H1 (cell line): ENCODE data around the gene TNXB. TPM values are rescaled to one million over a fixed set of nuclear protein-coding genes. Genes with fewer than 3 reads are reported as not detected.

ENCODE experiments used
- CTCF ChIA-PET: fragments of 300-600 bp; sonication (Branson Sonifier 250); formaldehyde crosslinking; loops from one replicate; lab custom pipeline; 2021; ENCODE audit not compliant: partially characterized antibody; lab: Charles Lee
- POLR2A ChIA-PET: fragments of 300-600 bp; sonication (Branson Sonifier 250); formaldehyde crosslinking; loops from one replicate; lab custom pipeline; 2021; ENCODE audit warnings: inconsistent platforms; ENCODE audit not compliant: partially characterized antibody; lab: Charles Lee
- DNase-seq, 2 experiments: peaks; one replicate each; pipeline versions ENCODE4 v3.0.0 to v3.0.0-alpha.2; 2010 to 2022; ENCODE audit warnings: low spot score in 2 of 2, low read depth in 1 of 2, mixed read lengths in 1 of 2
- FAIRE-seq: peaks from 2 replicates; lab custom pipeline; 2011; peaks lifted over from hg19 to GRCh38; lab: Jason Lieb, UNC
- H2AFZ ChIP-seq: 2 replicates; pipeline ENCODE4 v1.8.1; 2012; ENCODE audit warnings: low read length, inconsistent platforms
- H2AK5ac ChIP-seq: 2 replicates; pipeline ENCODE4 v1.6.1; 2013; ENCODE audit warnings: low read depth, low read length
- H2BK120ac ChIP-seq: replicated peaks from 2 replicates; pipeline ENCODE3; 2013; ENCODE audit warnings: low read depth, low read length, inconsistent platforms
- H2BK12ac ChIP-seq: 2 replicates; pipeline ENCODE4 v1.6.1; 2013; ENCODE audit warnings: low read depth, low read length
- H2BK15ac ChIP-seq: 2 replicates; pipeline ENCODE4 v1.6.1; 2013; ENCODE audit warnings: low read length
- H2BK20ac ChIP-seq: 2 replicates; pipeline ENCODE4 v1.6.1; 2013; ENCODE audit warnings: low read length
- H2BK5ac ChIP-seq: 2 replicates; pipeline ENCODE4 v1.6.1; 2013; ENCODE audit warnings: low read depth, low read length
- H3K14ac ChIP-seq: 2 replicates; pipeline ENCODE4 v1.6.1; 2013; ENCODE audit warnings: inconsistent platforms; ENCODE audit not compliant: insufficient read length
- H3K18ac ChIP-seq: 2 replicates; pipeline ENCODE4 v1.6.1; 2013; ENCODE audit warnings: low read length; ENCODE audit errors: extremely low read depth
- H3K23ac ChIP-seq: 2 replicates; pipeline ENCODE4 v1.6.1; 2013; ENCODE audit warnings: inconsistent platforms; ENCODE audit not compliant: insufficient read length
- H3K23me2 ChIP-seq: 2 replicates; pipeline ENCODE4 v1.6.1; 2013; ENCODE audit warnings: low read depth, low read length
- H3K27ac ChIP-seq: 2 replicates; pipeline ENCODE4 v1.6.1; 2011; ENCODE audit warnings: low read depth, low read length, inconsistent platforms
- H3K27me3 ChIP-seq, 4 experiments: replicated peaks in 1 of 4; 1 replicate in 1 of 4; 2 replicates in 3 of 4; pipeline versions ENCODE4 v1.6.1 to v1.8.1; 2011 to 2013; ENCODE audit warnings: low read length in 3 of 4, mild to moderate bottlenecking in 3 of 4, inconsistent platforms in 2 of 4, mixed read lengths in 2 of 4, moderate library complexity in 1 of 4; ENCODE audit not compliant: control insufficient read depth in 3 of 4, insufficient read depth in 3 of 4; ENCODE audit errors: extremely low read depth in 1 of 4
- H3K36me3 ChIP-seq, 4 experiments: 2 replicates each; pipeline versions ENCODE4 v1.6.1 to v1.8.1; 2011 to 2013; ENCODE audit warnings: mild to moderate bottlenecking in 4 of 4, low read length in 3 of 4, moderate library complexity in 2 of 4, control low read depth in 1 of 4, inconsistent platforms in 1 of 4; ENCODE audit not compliant: insufficient read depth in 4 of 4, control insufficient read depth in 2 of 4
- H3K4ac ChIP-seq: replicated peaks from 2 replicates; pipeline ENCODE3; 2013; ENCODE audit warnings: low read length, low read depth, mixed read lengths, inconsistent platforms; ENCODE audit not compliant: insufficient read length
- H3K4me1 ChIP-seq, 4 experiments: replicated peaks in 1 of 4; 1 replicate in 1 of 4; 2 replicates in 3 of 4; pipeline versions ENCODE4 v1.6.1 to v1.8.1; 2011 to 2013; ENCODE audit warnings: low read length in 3 of 4, inconsistent platforms in 2 of 4, mixed read lengths in 1 of 4; ENCODE audit not compliant: insufficient read depth in 4 of 4, control insufficient read depth in 3 of 4
- H3K4me2 ChIP-seq, 2 experiments: 2 replicates each; pipeline versions ENCODE4 v1.6.1 to v1.8.1; 2011 to 2013; ENCODE audit warnings: low read depth in 2 of 2, low read length in 2 of 2, control low read depth in 1 of 2, inconsistent platforms in 1 of 2, mild to moderate bottlenecking in 1 of 2; ENCODE audit not compliant: insufficient read depth in 1 of 2
- H3K4me3 ChIP-seq, 4 experiments: fragments of 200-600, 300-600 bp in 1 of 4; sonication (generic), shearing (Covaris generic), sonication (Bioruptor Twin) in 1 of 4; 2 replicates each; pipeline versions ENCODE4 v1.5.1 to v1.8.1; 2011 to 2016; ENCODE audit warnings: low read length in 4 of 4, low read depth in 3 of 4, control low read depth in 2 of 4, inconsistent platforms in 2 of 4, mild to moderate bottlenecking in 2 of 4, mixed read lengths in 1 of 4, moderate library complexity in 1 of 4; ENCODE audit not compliant: insufficient read depth in 2 of 4; ENCODE audit errors: extremely low read depth in 1 of 4
- H3K56ac ChIP-seq: replicated peaks from 2 replicates; pipeline ENCODE3; 2013; ENCODE audit warnings: low read depth, mild to moderate bottlenecking, mixed read lengths, low read length, inconsistent platforms; ENCODE audit not compliant: insufficient read length
- H3K79me1 ChIP-seq: 2 replicates; pipeline ENCODE4 v1.6.1; 2013; ENCODE audit warnings: low read depth, low read length, control low read depth
- H3K79me2 ChIP-seq, 2 experiments: 2 replicates each; pipeline versions ENCODE4 v1.6.1 to v1.8.1; 2012 to 2013; ENCODE audit warnings: low read length in 2 of 2, mild to moderate bottlenecking in 2 of 2, inconsistent platforms in 1 of 2; ENCODE audit not compliant: insufficient read depth in 2 of 2, control insufficient read depth in 1 of 2
- H3K9ac ChIP-seq, 4 experiments: replicated peaks in 1 of 4; 1 replicate in 1 of 4; 2 replicates in 3 of 4; pipeline versions ENCODE4 v1.6.1 to v1.8.1; 2011 to 2013; ENCODE audit warnings: low read depth in 3 of 4, low read length in 3 of 4, control low read depth in 2 of 4, mild to moderate bottlenecking in 2 of 4, moderate library complexity in 2 of 4, inconsistent platforms in 1 of 4; ENCODE audit errors: extremely low read depth in 1 of 4
- H3K9me3 ChIP-seq, 2 experiments: 2 replicates each; pipeline versions ENCODE4 v1.6.1 to v1.8.1; 2012 to 2013; ENCODE audit warnings: mild to moderate bottlenecking in 2 of 2, moderate library complexity in 2 of 2, control low read depth in 1 of 2, inconsistent platforms in 1 of 2, low read depth in 1 of 2, low read length in 1 of 2, mixed read lengths in 1 of 2; ENCODE audit not compliant: insufficient read depth in 2 of 2
- H4K20me1 ChIP-seq, 2 experiments: replicated peaks in 1 of 2; 2 replicates each; pipeline versions ENCODE3 to v1.8.1; 2011 to 2013; ENCODE audit warnings: inconsistent platforms in 2 of 2, low read length in 2 of 2, mild to moderate bottlenecking in 1 of 2; ENCODE audit not compliant: insufficient read depth in 2 of 2, control insufficient read depth in 1 of 2
- H4K5ac ChIP-seq: 2 replicates; pipeline ENCODE4 v1.6.1; 2013; ENCODE audit warnings: low read length, low read depth, mixed read lengths, inconsistent platforms; ENCODE audit not compliant: insufficient read length
- H4K8ac ChIP-seq: 2 replicates; pipeline ENCODE4 v1.8.0; 2013; ENCODE audit warnings: mild to moderate bottlenecking, moderate library complexity, low read length, inconsistent platforms; ENCODE audit not compliant: insufficient read depth; ENCODE audit errors: extremely low read depth
- H4K91ac ChIP-seq: replicated peaks from 2 replicates; pipeline ENCODE3; 2013; ENCODE audit warnings: low read length, mixed read lengths, inconsistent platforms; ENCODE audit not compliant: insufficient read length
- ASH2L ChIP-seq: fragments of 200-600, 300-600 bp; sonication (generic); IDR thresholded peaks from one replicate; pipeline ENCODE4 v1.7.1; 2017; ENCODE audit warnings: low read length
- CHD2 ChIP-seq: IDR thresholded peaks from 2 replicates; pipeline ENCODE4 v1.6.1; 2012; ENCODE audit warnings: low read length, improper control_type of control experiment
- CREB1 ChIP-seq: IDR thresholded peaks from 2 replicates; pipeline ENCODE4 v1.6.1; 2012; ENCODE audit warnings: inconsistent platforms
- HDAC2 ChIP-seq, 2 experiments: fragments of 300-600 bp in 1 of 2; sonication (generic) in 1 of 2; IDR thresholded peaks; 2 replicates each; pipeline ENCODE4 v1.6.1; 2011 to 2012; ENCODE audit warnings: low read depth in 2 of 2, low read length in 2 of 2, mild to moderate bottlenecking in 2 of 2, moderate library complexity in 2 of 2, borderline replicate concordance in 1 of 2, inconsistent platforms in 1 of 2
- RXRA ChIP-seq: IDR thresholded peaks from 2 replicates; pipeline ENCODE4 v1.6.1; 2011; ENCODE audit warnings: low read depth, mild to moderate bottlenecking, low read length, moderate library complexity; ENCODE audit not compliant: insufficient read depth
- SIN3A ChIP-seq, 2 experiments: IDR thresholded peaks in 1 of 2; conservative IDR thresholded peaks in 1 of 2; 2 replicates each; pipeline ENCODE4 v1.6.1; 2011 to 2012; ENCODE audit warnings: low read length in 2 of 2, improper control_type of control experiment in 1 of 2, low read depth in 1 of 2, mild to moderate bottlenecking in 1 of 2
- SP1 ChIP-seq: IDR thresholded peaks from 2 replicates; pipeline ENCODE4 v1.6.1; 2011; ENCODE audit warnings: low read depth, low read length
- WGBS, 2 experiments: shearing (Covaris generic) in 1 of 2; methylation state at CpG; one replicate each; pipeline versions ENCODE4 v1.1.6 to v1.1.7; 2013 to 2015; ENCODE audit warnings: low lambda C conversion rate in 2 of 2, mixed read lengths in 2 of 2, inconsistent platforms in 1 of 2, low coverage in 1 of 2, missing lambda C conversion rate in 1 of 2; ENCODE audit not compliant: insufficient replicate concordance in 2 of 2, insufficient coverage in 1 of 2, insufficient read length in 1 of 2; ENCODE audit errors: extremely low coverage in 1 of 2, missing lambda C conversion rate in 1 of 2; 5-methylcytosine and 5-hydroxymethylcytosine counted together
- polyA plus RNA-seq, 7 experiments: library from polyadenylated mRNA; depleted of rRNA in 3 of 7; stranded (reverse) in 5 of 7; unstranded in 2 of 7; fragments of >200 nt in 5 of 7; fragments of 200-250 nt in 2 of 7; gene quantifications; 1 replicate in 5 of 7; 2 replicates in 1 of 7; 4 replicates in 1 of 7; pipeline versions ENCODE4 v1.2.1 to v1.2.3, GENCODE V29; 2011 to 2013; ENCODE audit warnings: missing spikeins in 2 of 7, mixed read lengths in 2 of 7
- total RNA-seq: library from RNA; stranded (reverse); fragmentation: NEBNext Ultra II Directional; extraction: Animal tissue kit (Norgen Biotek cat#: 25700); gene quantifications from 2 replicates; pipeline ENCODE4 v1.2.1, GENCODE V29; 2021

TNXB gene
- total and polyA plus RNA-seq, 2 of the 8 experiments (the other 6 are each of a cell fraction or from before 2014, with no cell fraction given), result 3.1 to 4.8 TPM

GRCh38 chr6:32076321-32076809 lies 32.8 kb downstream of the TNXB start:
- Histone ChIP-seq H3K4me1 (peaks cover 0 to 3% (median 1%) of the 10 kb centered on the region in 4 experiments; a peak in 3 of 7 replicates), H3K14ac (no peak overlapping the region), H3K27ac (no peak overlapping the region), H3K9ac (no peak overlapping the region), H2BK20ac (no peak overlapping the region), H3K4me2 (no peak overlapping the region), H4K8ac (no peak overlapping the region), H3K79me1 (no peaks in the 10 kb centered on the region), H4K91ac (no peak overlapping the region), H4K20me1 (no peaks in the 10 kb centered on the region), H2AK5ac (no peak overlapping the region), H3K36me3 (no peaks in the 10 kb centered on the region), H3K56ac (no peak overlapping the region), H3K23ac (no peak overlapping the region), H3K9me3 (no peaks in the 10 kb centered on the region), H2BK120ac (no peak overlapping the region), H2AFZ (no peak overlapping the region), H3K4me3 (no peak overlapping the region), H3K4ac (no peak overlapping the region), H2BK15ac (no peak overlapping the region), H3K23me2 (no peaks in the 10 kb centered on the region), H3K18ac (no peak overlapping the region), H2BK12ac (no peak overlapping the region), H2BK5ac (no peak overlapping the region), H3K79me2 (no peaks in the 10 kb centered on the region), H4K5ac (no peak overlapping the region), H3K27me3 (no peaks in the 10 kb centered on the region)
- FAIRE-seq, result no peak
- CTCF ChIA-PET, result interaction anchor here (0.9 to 2.8 kb wide), 6 partner anchors 9 to 29 kb away, joined by 4 to 16 read pairs (median 7); no protein-coding TSS in a partner anchor
- 87% methylated on average over 12 of the region's 12 CpGs; no CpG with 5 or more reads in 1 of the 2 experiments for WGBS, 2 experiments
- POLR2A ChIA-PET, result interaction anchor here (1.1 to 1.4 kb wide), 4 partner anchors 11 to 127 kb away, joined by 3 to 5 read pairs (median 4); no protein-coding TSS in a partner anchor
- DNase-seq, result no peak
- TF ChIP-seq HDAC2 (IDR thresholded peaks at IDR 0.05; ENCODE audit: borderline replicate concordance in 1 of 2, low read depth in 2 of 2, low read length in 2 of 2) (no peak), CHD2 (no peak), RXRA (no peak), SP1 (no peak), CREB1 (no peak), SIN3A (conservative IDR thresholded peaks at IDR 0.05 in 1 of 2, IDR thresholded peaks at IDR 0.05 in 1 of 2; ENCODE audit: low read depth in 1 of 2, low read length in 2 of 2) (no peak), ASH2L (no peak)
